ENCODE data around the gene C16orf78.

Gene C16orf78

GRCh38 chr16:49407873-49408550, 34.4 kb downstream of the C16orf78 start:
- peak; percentile 89 to 95 (median 92) for TF ChIP-seq CTCF (IDR thresholded peaks at IDR 0.05; ENCODE audit: unreplicated experiment in 3 of 3)
- Mint-ChIP-seq H3K27ac (peak overlapping the region in 1 of 3 experiments; percentile 38), H3K36me3 (ENCODE audit: low read depth) (no peaks in the 10 kb centered on the region), H3K4me3 (no peak overlapping the region), H3K4me1 (peaks cover 8% of the 10 kb centered on the region), H3K9me3 (peaks cover 7% of the 10 kb centered on the region), H3K27me3 (ENCODE audit: low read depth) (peaks cover 26% of the 10 kb centered on the region)

- no peak overlapping the region for H3K27ac Mint-ChIP-seq
- no peaks in the 10 kb centered on the region for H3K36me3 Mint-ChIP-seq (ENCODE audit: low read depth)
- H3K4me1 Mint-ChIP-seq = peaks cover 8% of the 10 kb centered on the region
- peaks cover 2% of the 10 kb centered on the region for H3K9me3 Mint-ChIP-seq
- H3K4me3 Mint-ChIP-seq = no peak overlapping the region
- H3K27me3 Mint-ChIP-seq (ENCODE audit: low read depth) = peaks cover 33% of the 10 kb centered on the region
- no peak for TF ChIP-seq CTCF (IDR thresholded peaks at IDR 0.05; ENCODE audit: unreplicated experiment in 3 of 3)
These were observed 35.5 kb downstream of the C16orf78 start for GRCh38 chr16:49409121-49409520.

DNA sequence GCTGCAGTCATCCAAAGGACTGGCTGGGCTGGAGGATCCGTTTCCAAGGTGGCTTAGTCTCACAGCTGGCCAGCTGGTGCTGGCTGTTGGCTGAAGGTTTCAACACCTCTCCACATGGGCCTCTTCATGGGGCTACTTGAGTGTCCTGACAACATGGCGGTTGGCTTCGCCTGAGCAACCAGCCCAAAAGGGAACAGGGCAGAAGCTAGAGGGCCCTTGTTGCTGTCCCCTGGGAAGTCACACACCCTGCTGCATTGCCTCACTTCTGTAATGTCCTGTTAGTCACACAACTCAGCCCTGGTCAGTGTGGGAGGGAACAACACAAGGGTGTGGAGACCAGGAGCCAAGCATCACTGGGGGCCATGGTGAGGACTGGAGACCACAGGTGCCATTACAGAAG, 36.6 kb downstream of the C16orf78 start:
- Mint-ChIP-seq H3K27me3 (ENCODE audit: low read depth) (peaks cover 28% of the 10 kb centered on the region), H3K36me3 (ENCODE audit: low read depth) (no peaks in the 10 kb centered on the region), H3K27ac (no peak overlapping the region), H3K4me1 (peaks cover 8% of the 10 kb centered on the region), H3K4me3 (no peak overlapping the region), H3K9me3 (no peaks in the 10 kb centered on the region)
- TF ChIP-seq CTCF (IDR thresholded peaks at IDR 0.05; ENCODE audit: unreplicated experiment in 3 of 3) = no peak

DNA sequence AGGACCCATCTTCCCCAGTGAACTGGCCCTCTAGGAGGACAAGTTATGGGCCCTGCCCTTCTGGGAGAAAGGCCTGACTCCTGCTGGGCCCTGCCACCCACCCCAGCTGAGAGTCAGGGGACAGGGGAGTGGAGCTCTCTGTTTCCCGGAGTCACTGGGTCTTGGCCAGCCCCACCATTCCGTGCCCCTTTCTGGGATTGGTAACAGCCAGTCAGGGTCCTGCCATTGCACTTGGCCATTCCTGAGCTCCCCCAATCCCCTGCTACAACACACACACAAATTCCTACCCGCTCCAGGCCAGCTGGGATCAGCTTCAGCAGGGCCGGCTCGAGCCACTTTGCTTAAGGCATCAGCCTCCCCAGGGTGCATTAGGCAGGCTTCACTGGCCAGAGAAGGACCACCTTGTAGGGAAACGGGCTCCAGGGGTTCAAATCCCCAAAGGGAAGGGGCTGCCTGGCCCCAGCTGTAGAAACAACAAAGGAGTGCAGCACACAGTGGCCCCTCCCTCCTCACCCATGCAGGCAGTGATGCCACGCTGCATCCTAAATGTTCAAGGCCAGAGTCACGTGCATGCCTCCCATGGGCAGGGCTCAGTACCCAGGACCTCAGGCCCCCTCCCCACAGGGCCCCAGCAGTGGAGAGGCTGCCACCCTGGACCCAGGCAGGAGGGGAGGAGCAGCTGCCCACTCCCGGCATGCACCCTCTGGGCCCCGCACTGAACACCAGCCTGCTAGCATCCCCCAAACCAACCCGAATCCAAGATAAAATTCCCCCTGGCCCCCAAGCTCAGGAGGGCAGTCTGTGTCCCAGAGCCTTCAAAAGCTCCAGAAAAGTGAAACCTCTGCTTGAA, 37.7 kb downstream of the C16orf78 start:
- peaks cover 8% of the 10 kb centered on the region for H3K4me1 Mint-ChIP-seq
- no peaks in the 10 kb centered on the region for H3K9me3 Mint-ChIP-seq
- H3K27ac Mint-ChIP-seq = no peak overlapping the region
- TF ChIP-seq CTCF (IDR thresholded peaks at IDR 0.05; ENCODE audit: unreplicated experiment in 3 of 3) = no peak
- no peaks in the 10 kb centered on the region for H3K36me3 Mint-ChIP-seq (ENCODE audit: low read depth)
- H3K4me3 Mint-ChIP-seq = no peak overlapping the region
- H3K27me3 Mint-ChIP-seq (ENCODE audit: low read depth) = peaks cover 31% of the 10 kb centered on the region

- Mint-ChIP-seq H3K4me3 (no peak overlapping the region), H3K9me3 (no peaks in the 10 kb centered on the region), H3K27me3 (ENCODE audit: low read depth) (peaks cover 41% of the 10 kb centered on the region), H3K4me1 (peaks cover 6% of the 10 kb centered on the region), H3K36me3 (ENCODE audit: low read depth) (no peaks in the 10 kb centered on the region), H3K27ac (no peak overlapping the region)
- no peak for TF ChIP-seq CTCF (IDR thresholded peaks at IDR 0.05; ENCODE audit: unreplicated experiment in 3 of 3)
These were observed 41.1 kb downstream of the C16orf78 start for GRCh38 chr16:49414671-49415070.
